Measurements from ENCODE around the gene JAGN1. TPM values are rescaled to one million over a fixed set of nuclear protein-coding genes. Genes with fewer than 3 reads are reported as not detected.
A peak's percentile ranks its signal among the peaks of the same experiment; 100 is the strongest.
"Not testable (repeated sequence)": the region's sequence is repeated elsewhere in the genome, so short reads cannot be mapped to it uniquely, and the experiment has no call there.

The JAGN1 gene
- total RNA-seq, 1 donor from 2014 or later: 28.8 TPM

GRCh38 chr3:9897408-9898372 lies 7.3 kb downstream of the JAGN1 start:
- peak; percentile 30 to 81 for DNase-seq (ENCODE audit: low read depth in 2 of 2)

DNA sequence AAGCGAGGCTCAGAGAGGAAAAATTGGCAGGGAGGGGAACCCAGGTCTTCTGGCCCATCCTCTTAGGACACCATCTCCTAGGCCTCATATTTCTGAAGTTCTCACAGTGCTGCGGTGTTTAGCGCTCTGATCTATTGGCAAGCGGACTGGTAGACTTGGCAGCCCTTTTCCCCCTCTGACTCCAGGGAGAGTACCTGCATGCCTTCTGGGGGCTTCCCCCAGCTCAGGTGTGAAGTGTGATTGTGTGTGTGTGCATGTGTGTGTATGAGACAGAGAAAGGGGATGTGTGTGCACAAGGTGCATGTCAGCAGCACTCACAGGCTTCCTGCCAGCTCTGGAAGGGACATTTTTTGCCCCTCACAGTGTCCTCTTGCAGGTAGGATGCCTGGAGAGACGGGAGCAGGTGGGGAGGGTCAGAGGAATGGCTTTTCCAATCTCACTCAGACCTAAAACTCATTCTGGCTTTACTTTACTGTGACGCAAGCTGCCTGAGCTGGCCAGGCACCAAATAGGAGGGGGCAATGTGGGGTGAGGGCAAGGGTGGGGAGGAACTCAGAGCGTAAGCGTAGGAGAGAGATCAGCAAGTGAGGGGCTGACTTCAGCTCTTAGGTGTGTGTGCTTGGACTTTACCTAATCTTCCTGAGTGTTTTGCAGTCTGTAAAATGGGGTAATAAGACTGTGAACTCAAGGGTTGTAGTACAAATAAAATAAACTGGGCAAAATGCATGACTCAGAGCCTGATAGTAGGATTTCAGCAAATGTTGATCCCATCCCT lies 8.2 kb downstream of the JAGN1 start:
- no peak for DNase-seq (ENCODE audit: low read depth in 2 of 2)

DNA sequence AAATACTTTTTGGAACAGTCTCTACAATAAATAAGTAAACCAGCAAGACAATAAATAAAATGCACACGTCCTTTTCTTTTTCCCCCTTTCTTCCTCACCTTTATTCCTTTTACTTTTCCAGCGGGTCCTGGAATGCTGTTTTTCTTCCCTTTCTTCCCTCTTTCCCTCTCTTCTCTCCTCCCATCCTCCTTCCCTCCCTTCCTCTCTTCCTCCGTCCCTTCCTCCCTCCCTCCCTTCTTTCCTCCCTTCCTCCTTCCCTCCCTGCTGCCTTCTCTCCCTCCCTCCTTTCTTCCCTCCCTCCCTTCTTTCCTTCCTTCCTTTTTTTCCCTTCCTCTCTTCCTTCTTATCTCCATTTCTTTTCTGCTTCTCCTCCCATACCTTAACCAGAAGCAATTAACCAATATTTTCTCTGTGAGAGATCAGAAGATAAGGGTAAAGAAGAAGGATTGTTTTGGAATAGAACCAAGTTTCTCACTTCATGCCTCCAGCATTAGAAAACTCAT lies 8.9 kb downstream of the JAGN1 start:
- no peak for DNase-seq (ENCODE audit: low read depth in 2 of 2)

DNA sequence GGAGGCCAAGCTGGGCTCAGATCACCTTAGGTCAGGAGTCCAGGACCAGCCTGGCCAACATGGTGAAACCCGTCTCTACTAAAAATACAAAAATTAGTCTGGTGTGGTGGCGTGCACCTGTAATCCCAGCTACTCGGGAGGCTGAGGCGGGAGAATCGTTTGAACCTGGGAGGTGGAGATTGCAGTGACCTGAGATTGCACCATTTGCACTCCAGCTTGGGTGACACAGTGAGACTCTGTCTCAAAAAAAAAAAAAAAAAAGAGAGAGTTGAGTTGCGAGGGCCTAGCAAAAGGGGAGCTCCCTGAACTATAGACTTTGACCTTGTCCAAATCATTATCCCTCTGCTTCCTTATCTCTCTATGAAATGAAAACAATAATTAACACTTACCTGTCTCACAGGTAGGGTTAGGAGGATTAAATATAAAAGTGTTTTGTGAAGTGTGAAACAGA lies 10.6 kb downstream of the JAGN1 start:
- not testable (repeated sequence) for DNase-seq (ENCODE audit: low read depth in 2 of 2)

GRCh38 chr3:9901967-9902366 lies 11.6 kb downstream of the JAGN1 start:
- DNase-seq (ENCODE audit: low read depth in 2 of 2): peak; percentile 33 to 80

GRCh38 chr3:9902372-9903237 lies 12.2 kb downstream of the JAGN1 start, which contains the start of gene IL17RE:
TSS of gene IL17RE (plus strand) at chr3:9902848. CDS start at chr3:9902933, 85 bp downstream.
- DNase-seq (ENCODE audit: low read depth in 2 of 2): no peak

GRCh38 chr3:9903238-9903624 lies 12.8 kb downstream of the JAGN1 start:
- peak in 1 of 2 donors; percentile 44 for DNase-seq (ENCODE audit: low read depth in 2 of 2)

GRCh38 chr3:9903904-9904303 lies 13.5 kb downstream of the JAGN1 start:
- DNase-seq (ENCODE audit: low read depth in 2 of 2): no peak

DNA sequence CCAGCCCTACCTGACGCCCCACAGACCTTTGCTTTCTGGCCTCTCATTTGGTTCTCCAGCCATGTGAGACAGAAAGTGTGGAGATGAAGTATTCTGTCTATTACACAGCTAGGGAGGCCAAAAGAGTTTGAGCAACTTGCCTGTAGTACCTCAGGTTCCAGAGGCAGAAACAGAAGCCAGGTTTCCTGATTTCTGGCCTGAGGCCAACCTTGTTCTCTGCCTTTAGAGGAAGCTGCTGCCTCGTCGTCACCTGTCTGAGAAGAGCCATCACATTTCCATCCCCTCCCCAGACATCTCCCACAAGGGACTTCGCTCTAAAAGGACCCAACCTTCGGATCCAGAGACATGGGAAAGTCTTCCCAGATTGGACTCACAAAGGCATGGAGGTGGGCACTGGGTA lies 16.1 kb downstream of the JAGN1 start:
- no peak for DNase-seq (ENCODE audit: low read depth in 2 of 2)

GRCh38 chr3:9908286-9908685 lies 17.9 kb downstream of the JAGN1 start:
- DNase-seq (ENCODE audit: low read depth in 2 of 2): no peak

GRCh38 chr3:9909221-9910013 lies 19.0 kb downstream of the JAGN1 start:
- no peak for DNase-seq (ENCODE audit: low read depth in 2 of 2)

DNA sequence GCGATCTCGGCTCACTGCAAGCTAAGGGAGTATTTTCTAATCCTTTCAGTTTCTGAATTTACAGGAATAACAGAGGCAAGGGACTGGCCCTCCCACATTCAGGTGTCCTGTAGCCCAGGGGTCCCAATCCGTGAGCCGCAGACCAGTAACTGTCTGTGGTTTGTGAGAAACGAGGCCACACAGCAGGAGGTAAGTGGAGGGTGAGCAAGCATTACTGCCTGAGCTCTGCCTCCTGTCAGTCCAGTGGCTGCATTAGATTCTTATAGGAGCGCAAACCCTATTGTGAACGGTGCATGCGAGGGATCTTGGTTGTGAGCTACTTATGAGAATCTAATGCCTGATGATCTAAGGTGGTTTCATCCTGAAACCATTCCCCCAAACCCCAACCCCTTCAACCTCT lies 21.5 kb downstream of the JAGN1 start:
- no peak for DNase-seq (ENCODE audit: low read depth in 2 of 2)

DNA sequence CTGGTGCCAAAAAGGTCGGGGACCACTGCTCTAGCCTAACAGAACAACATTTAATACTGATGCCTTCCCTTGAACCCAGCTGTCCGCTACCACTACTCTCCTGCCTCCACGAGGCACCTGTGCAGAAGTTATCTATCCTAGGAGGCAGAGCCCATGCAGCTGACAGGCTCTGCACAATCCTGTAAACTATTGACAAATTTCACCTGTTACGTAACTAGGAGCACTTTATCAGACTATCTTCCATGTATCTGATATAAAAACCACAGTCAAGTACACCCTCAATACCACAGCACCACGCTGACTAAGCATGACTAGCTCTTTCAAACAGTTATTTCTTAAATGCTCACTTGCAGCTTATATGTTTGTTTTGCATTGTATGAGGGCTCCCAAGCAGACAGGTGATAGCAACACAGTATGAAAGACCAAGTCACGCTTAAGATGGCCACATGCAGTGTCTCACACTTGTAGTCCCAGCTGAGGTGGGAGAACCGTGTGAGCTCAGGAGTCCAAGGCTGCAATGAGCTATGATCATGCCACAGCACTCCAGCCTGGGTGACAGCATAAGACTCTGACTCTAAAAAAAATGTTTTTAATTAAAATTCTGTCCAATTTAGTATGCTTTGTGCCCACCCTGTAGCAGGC lies 22.0 kb downstream of the JAGN1 start:
- no peak for DNase-seq (ENCODE audit: low read depth in 2 of 2)

DNA sequence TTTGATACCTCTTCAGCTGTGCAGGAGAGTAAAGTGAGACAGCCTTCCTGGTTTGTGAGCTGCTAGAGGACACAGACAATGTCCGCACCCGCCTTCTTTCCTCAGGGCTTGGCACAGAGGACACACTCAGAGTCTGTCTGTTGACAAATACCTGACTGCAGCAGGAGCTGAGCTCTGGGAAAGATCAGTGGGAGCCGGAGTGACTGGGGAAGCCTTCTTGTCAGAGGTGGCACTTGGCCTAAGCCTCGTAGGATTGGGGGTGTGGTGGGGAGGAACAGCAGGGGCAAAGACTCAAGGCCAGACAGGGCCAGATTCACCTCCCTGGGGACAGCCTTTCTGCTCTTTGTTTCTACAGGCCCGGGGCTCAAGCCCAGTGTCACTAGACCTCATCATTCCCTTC lies 23.2 kb downstream of the JAGN1 start:
- DNase-seq (ENCODE audit: low read depth in 2 of 2): no peak

DNA sequence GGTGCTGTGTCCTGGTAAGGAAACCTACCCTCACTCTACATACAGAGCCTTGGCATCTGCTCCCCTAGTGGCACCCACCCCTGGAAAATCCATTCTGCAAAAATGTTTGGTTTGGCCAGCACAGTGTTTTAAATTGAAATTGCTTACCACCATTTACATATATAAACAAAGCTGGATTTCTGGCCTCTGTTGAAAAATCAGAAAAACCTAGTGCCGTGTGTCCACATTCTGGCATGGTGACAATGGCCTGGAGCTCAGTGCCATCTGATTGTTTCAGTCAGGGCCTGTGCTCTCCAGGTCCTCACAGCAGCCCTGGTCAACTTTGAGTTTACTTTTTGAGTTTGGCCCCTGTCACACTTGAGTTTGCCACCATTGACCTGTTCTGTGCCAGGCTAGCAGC lies 23.6 kb downstream of the JAGN1 start:
- DNase-seq (ENCODE audit: low read depth in 2 of 2): peak in 1 of 2 donors; percentile 52

DNA sequence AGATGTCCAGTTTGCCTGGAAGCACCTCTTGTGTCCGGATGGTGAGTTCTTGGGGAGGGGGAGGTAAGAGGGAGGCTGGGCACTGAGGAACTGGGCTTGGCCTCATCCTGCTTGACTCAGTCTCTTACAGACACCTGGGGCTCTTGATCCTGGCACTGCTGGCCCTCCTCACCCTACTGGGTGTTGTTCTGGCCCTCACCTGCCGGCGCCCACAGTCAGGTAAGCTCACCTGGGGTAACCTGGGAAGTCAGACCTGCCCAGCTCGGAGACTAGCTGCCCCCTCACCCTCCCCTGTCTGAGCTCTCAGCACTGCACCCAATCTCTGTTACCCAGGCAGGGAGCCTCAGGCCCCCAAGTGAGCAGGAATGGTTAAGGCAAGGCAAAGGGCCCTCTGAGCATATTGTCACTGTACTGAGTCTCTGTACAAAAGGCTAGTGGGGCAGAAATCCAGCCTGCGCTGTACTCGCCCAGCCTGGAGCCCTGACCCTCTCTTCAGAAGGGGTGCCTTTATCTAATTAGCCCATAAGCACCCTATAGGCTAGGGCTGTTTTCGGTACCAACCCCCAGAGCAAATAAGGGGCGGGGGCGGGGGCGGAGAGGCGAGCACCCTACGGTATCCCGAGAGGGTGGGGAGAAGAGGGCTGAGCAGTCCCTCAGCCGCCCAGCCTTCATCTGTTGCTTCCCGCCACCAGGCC lies 24.3 kb downstream of the JAGN1 start:
- no peak for DNase-seq (ENCODE audit: low read depth in 2 of 2)

DNA sequence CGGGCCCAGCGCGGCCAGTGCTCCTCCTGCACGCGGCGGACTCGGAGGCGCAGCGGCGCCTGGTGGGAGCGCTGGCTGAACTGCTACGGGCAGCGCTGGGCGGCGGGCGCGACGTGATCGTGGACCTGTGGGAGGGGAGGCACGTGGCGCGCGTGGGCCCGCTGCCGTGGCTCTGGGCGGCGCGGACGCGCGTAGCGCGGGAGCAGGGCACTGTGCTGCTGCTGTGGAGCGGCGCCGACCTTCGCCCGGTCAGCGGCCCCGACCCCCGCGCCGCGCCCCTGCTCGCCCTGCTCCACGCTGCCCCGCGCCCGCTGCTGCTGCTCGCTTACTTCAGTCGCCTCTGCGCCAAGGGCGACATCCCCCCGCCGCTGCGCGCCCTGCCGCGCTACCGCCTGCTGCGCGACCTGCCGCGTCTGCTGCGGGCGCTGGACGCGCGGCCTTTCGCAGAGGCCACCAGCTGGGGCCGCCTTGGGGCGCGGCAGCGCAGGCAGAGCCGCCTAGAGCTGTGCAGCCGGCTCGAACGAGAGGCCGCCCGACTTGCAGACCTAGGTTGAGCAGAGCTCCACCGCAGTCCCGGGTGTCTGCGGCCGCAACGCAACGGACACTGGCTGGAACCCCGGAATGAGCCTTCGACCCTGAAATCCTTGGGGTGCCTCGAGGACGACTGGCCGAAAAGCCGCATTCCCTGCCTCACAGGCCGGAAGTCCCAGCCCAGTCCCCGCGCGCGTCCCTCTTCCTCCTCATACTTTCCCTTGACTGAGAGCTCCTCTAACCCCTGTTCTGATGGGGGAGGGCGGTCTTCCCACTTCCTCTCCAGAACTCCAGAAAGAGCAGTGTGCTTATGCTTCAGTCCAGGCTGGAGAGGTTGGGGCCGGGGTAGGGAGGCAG lies 25.1 kb downstream of the JAGN1 start:
- DNase-seq (ENCODE audit: low read depth in 2 of 2): peak; percentile 72 to 74

DNA sequence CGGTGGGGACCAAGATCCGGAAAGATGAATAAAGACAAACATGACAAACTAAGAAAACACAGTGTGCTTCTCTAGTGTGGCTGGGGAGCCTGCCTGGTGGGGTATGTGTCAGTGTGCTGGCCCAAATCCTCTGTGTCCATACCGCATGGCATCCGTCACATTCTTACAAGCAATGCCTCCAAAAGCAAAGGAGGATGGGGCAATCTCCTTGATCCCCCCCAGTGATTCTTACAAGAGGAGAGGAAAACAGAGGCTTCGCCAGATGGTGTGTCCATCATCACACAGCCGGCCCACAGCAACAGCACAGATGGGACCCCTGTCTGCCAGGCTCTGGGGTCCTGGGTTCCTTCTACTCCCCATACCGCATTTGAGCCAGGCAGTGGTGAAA lies 25.9 kb downstream of the JAGN1 start:
- DNase-seq (ENCODE audit: low read depth in 2 of 2): peak in 1 of 2 donors; percentile 24

Measured in lung microvascular endothelial cell (primary cell).